ENCODE data around the gene NCBP2L. TPM values are rescaled to one million over a fixed set of nuclear protein-coding genes. Genes with fewer than 3 reads are reported as not detected.

NCBP2L gene
- not detected in 2 replicates for polyA plus RNA-seq (2011; rRNA removed)
- polyA minus RNA-seq (2011; rRNA and poly(A)+ RNA removed) = not detected in 2 replicates

GRCh38 chrX:107777536-107777832 lies at the start of gene NCBP2L:
Gene NCBP2L (plus strand): TSS chrX:107777733. CDS start chrX:107794221, 16,488 bp downstream.
- POLR2A ChIA-PET = no interaction called here
- DNase-seq (ENCODE audit: low read depth) = no peak
- CTCF ChIA-PET = interaction anchor here (0.5 to 5.3 kb wide), 21 partner anchors 8 to 752 kb away, joined by 3 to 56 read pairs (median 4); no protein-coding TSS in a partner anchor
- peaks cover 4% of the 10 kb centered on the region; the same call in 1 of the 2 replicates for H3K27me3 ChIP-seq (ENCODE audit: control insufficient read depth, insufficient read depth, low read length)
- no peaks in the 10 kb centered on the region for H3K36me3 ChIP-seq (ENCODE audit: control insufficient read depth, insufficient read depth, low read length)
- H3K4me3 ChIP-seq (ENCODE audit: low read depth, low read length) = no peak within 1 kb of the TSS; the same call in 1 of the 2 replicates
- TF ChIP-seq CTCF (IDR thresholded peaks at IDR 0.05; ENCODE audit: insufficient read depth, low read depth, low read length) = no peak

DNA sequence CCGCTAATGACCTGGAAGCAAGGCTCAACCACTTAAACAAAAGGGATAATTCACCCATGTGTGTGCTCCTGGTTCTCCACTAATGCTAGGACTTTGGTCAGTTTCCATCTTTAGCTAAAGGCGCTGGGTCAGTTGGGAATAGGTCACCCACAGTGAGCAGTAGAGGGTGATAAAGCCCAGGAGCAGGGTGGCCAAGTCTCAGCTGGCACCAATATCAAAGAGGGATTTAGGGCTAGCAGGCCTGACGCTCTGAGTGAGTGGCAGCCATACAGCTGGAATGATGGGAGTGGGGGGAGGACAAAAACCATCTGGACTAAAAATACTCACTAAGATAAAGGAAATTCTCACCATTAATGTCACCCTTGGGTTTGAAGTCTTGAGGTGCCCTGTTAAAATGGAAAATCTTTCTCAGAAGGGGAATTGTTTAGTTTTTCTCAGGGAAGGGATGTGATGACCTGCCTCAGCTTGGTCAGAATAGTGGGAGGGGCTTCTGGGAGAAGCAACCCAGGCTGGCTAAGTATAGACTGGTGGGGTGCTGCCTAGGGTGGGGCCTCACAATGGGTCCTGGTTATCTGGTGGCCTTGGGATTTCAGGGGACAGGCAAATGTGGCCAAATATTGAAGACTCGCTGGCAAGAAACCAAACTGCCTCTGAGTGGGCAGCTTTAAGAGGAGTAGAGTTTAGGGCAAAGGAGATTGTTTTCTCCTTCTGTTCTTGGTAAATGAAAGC lies 49.0 kb upstream of the NCBP2L start:
- POLR2A ChIA-PET = no interaction called here

DNA sequence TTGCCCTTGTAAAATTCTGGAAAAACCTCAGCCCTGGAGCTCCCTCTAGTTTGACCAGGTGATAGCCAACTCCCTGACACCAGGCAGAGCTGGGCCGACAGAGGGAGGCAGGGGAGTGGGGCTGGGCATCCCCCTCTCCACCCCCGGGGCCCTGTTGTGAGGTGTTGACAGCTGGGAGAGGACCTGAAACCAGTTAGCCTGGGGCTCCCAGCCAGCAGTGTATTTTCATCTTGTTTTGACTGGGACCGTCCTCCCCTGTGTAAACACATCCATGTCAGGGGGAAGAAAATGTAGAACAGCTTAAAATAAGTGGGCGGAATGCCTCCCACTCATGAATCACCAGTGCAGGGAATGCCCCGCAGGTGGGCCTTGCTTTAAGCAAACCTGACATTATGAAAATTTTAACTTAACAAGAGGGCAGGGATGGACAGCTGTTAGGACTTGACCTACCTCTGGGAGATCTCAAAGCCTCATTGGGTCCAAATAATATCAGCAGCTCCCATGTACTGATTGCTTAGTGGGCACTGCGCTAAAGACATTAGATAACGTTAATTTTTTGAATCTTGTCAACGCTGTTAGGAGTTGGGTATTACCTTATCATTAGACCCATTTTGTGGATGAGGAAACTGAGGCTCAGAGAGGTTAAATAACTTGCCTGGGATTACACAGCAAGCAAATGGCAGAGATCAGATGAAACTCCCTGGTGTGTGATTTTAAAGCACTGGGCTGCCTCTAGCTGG lies 47.8 kb upstream of the NCBP2L start:
- Histone ChIP-seq H3K27me3 (ENCODE audit: control insufficient read depth, insufficient read depth, low read length) (no peaks in the 10 kb centered on the region), H3K4me3 (ENCODE audit: low read depth, low read length) (no peak overlapping the region), H3K36me3 (ENCODE audit: control insufficient read depth, insufficient read depth, low read length) (no peaks in the 10 kb centered on the region)
- POLR2A ChIA-PET = no interaction called here
- no peak for DNase-seq (ENCODE audit: low read depth)
- no peak for TF ChIP-seq CTCF (IDR thresholded peaks at IDR 0.05; ENCODE audit: insufficient read depth, low read depth, low read length)
- CTCF ChIA-PET = interaction anchor here (1.3 kb wide), 1 partner anchor 12 kb away, joined by 3 read pairs; no protein-coding TSS in a partner anchor

More for the DNA sequence above, 49.0 kb upstream of the NCBP2L start:
- Histone ChIP-seq H3K4me3 (ENCODE audit: low read depth, low read length) (no peak overlapping the region), H3K27me3 (ENCODE audit: control insufficient read depth, insufficient read depth, low read length) (no peaks in the 10 kb centered on the region), H3K36me3 (ENCODE audit: control insufficient read depth, insufficient read depth, low read length) (no peaks in the 10 kb centered on the region)
- DNase-seq (ENCODE audit: low read depth) = no peak
- CTCF ChIA-PET = interaction anchor here (0.6 kb wide), 1 partner anchor 47 kb away, joined by 3 read pairs; the partner anchor contains the start of gene TSC22D3
- no peak for TF ChIP-seq CTCF (IDR thresholded peaks at IDR 0.05; ENCODE audit: insufficient read depth, low read depth, low read length)

DNA sequence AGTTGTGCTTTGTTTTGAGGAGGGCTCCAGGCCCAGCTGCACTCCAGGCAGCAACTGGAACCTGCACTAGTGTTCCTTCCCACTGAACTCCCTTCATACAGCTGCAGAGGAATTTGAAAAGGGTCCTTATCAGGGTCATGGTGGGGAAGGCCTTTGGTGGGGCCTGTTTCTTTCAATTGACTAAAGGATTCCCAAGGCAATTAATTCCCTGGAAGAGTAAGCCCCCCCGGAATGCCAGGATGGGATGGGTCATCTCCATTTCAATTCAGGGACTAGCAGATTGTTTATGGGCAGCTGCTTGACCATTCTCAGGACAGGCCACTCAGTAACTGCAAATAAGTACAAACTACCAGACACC lies 47.3 kb upstream of the NCBP2L start:
- Histone ChIP-seq H3K4me3 (ENCODE audit: low read depth, low read length) (no peak overlapping the region), H3K36me3 (ENCODE audit: control insufficient read depth, insufficient read depth, low read length) (no peaks in the 10 kb centered on the region), H3K27me3 (ENCODE audit: control insufficient read depth, insufficient read depth, low read length) (no peaks in the 10 kb centered on the region)
- ChIA-PET CTCF (interaction anchor here (1.3 to 1.7 kb wide), 2 partner anchors 13 to 190 kb away, joined by 3 read pairs; no protein-coding TSS in a partner anchor), POLR2A (no interaction called here)
- no peak for DNase-seq (ENCODE audit: low read depth)
- TF ChIP-seq CTCF (IDR thresholded peaks at IDR 0.05; ENCODE audit: insufficient read depth, low read depth, low read length) = no peak

All from BJ (cell line).